HG03354 (cell line): ENCODE results near the gene EFCAB6.
"Not testable (repeated sequence)": the region's sequence is repeated elsewhere in the genome, so short reads cannot be mapped to it uniquely, and the experiment has no call there.

Experiments used
- ATAC-seq: cut with Tn5 transposase; IDR thresholded peaks from one replicate; pipeline ENCODE4 v1.9.1; 2021; ENCODE audit warnings: mild to moderate bottlenecking; ENCODE audit not compliant: unreplicated experiment, poor library complexity, severe bottlenecking

The EFCAB6 gene

GRCh38 chr22:43726322-43726721 lies 85.8 kb downstream of the EFCAB6 start:
- no peak for ATAC-seq

- ATAC-seq, result no peak
Observed at GRCh38 chr22:43723816-43724215, 88.3 kb downstream of the EFCAB6 start.

DNA sequence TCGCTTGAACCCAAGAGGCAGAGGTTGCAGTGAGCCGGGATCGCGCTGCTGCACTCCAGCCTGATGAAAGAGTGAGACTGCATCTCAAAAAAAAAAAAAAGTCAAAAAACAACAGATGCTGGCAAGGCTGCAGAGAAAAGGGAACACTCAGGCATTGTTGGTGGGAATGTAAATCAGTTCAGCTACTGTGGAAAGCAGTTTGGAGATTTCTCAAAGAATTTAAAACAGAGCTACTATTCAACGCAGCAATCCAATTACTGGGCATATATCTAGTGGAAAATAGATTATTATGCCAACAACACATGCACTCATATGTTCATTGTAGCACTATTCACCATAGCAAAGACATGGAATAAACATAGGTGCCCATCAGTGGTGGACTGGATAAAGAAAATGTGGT lies 89.7 kb downstream of the EFCAB6 start:
- ATAC-seq, result no peak

DNA sequence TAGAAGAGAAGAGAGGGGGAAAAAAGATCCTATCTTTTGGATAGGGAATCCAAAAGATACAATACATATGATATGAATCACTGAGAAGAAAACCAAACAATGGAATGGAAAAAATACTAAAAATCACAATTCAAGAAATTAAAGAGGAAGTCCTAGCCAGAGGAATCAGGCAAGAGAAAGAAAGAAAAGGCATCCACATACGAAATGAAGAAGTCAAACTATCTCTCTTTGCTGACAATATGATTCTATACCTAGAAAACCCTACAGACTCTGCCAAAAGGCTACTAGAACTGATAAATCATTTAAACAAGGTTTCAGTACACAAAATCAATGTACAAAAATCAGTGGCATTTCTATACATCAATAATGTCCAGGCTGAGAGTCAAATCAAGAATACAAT lies 91.4 kb downstream of the EFCAB6 start:
- ATAC-seq, result no peak

DNA sequence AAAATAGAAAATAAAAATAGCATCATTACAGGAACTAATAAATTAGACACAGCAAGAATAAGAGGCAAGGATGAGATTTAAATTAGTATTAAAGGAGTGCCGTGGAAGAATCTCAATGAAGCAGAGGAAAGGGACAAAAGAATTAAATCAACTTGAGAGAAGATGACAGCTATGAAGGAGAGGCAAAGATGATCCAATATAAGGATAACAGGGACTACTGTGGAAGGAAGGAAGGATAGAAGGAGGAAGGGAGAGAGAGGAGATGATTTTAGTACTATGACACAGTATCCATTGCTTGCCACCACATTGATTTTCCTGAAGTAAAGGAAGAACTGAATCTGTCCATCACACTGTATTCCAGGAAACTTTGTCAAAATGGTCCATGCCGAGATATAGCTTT lies 98.0 kb downstream of the EFCAB6 start:
- no peak for ATAC-seq

DNA sequence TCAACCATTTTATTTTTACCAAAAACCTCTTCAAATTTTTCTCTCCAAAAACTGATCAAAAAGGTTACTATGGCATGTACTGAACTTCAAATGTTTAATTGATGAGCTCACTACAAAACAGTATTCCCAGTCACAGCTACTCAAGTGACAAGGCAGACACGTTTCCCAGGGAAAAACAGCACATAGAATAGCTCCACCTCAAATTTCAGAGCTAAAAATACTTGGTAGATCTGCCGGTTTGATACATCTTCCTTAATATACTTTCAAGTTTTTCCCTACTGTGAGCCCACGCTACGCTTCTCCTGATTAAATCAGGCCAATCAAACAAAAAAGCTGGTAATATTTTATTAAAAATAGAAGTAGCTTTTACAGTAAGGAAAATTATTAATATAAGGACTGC lies 100.4 kb downstream of the EFCAB6 start:
- ATAC-seq, result no peak

DNA sequence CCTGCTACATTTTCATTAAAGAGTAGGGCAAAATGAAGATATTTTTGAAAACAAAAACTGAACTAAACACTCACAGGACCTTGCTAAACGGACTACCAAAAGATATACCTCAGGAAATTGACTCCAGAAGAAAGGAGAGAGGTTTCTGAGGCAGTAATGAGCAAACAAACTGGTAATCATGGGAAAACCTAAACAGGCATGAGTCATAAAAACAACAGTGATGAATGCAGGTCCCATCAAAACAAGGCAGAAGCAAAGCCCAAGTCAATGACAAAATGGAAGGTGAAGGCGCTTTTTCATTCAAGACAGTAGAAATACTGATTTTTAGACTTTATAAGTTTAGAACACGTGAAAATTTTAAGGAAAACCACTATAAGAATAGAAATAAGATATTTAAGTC lies 104.5 kb downstream of the EFCAB6 start:
- ATAC-seq, result no peak

DNA sequence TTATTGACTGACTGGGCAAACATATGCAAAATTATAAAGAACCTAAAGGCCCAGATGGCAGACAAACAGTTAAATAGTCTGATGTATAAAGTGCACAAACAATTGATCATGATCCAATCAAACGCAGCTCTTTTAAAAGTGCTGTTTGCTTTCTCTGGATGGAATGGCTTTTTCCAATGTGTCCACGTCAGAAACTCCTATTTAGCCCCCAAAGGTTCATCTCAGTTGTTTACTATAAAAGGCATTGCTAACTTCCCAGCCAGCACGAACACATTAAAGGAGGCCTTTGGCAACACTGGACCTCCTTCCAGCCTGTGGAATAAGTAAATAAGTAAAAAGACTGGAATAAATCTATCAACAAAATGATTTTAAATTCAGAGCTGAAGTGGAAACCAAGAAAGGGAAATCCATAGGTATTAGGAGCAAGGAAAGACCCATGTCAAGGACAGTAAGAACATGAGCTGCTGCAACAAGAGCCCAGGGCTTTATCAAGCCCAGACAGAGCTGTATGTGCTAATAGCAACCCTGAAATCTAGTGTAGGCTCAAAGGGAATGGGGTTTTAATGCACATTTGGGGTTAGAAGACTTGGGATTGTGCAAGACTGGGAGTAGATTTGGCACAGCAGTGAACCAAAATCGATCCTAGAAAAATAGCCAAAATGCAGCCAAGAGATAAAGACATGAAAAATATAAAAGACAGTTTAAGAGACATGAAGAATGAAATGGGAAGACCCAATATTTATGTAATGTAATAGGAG lies 105.4 kb downstream of the EFCAB6 start:
- no peak for ATAC-seq

- ATAC-seq, result no peak
Observed at GRCh38 chr22:43706151-43706550, 106.0 kb downstream of the EFCAB6 start.

GRCh38 chr22:43704051-43704450 lies 108.1 kb downstream of the EFCAB6 start:
- no peak for ATAC-seq

GRCh38 chr22:43698403-43698802 lies 113.7 kb downstream of the EFCAB6 start:
- ATAC-seq, result no peak

GRCh38 chr22:43697894-43698293 lies 114.2 kb downstream of the EFCAB6 start:
- ATAC-seq, result no peak

- ATAC-seq, result no peak
Observed at GRCh38 chr22:43693249-43693648, 118.9 kb downstream of the EFCAB6 start.

- no peak for ATAC-seq
Observed at GRCh38 chr22:43689356-43689755, 122.7 kb downstream of the EFCAB6 start.

DNA sequence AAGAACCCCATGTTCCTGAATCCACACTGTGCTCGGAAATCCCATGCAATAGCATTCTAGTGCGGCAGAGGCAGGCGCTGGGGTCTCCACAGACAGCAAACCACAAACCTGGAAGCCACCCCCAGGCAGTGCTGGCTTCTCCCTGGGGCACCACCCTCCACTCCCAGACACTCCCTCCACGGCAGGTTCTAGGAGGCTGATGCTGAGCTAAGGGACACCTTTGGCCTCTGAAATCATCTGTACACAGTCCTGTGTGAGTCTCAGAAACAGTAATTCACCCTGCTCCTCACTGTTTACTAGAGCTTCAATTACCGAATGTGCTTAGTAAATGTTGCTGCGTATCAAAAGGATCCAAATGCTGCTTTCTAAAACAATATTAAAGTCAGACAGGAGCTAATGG lies 129.3 kb downstream of the EFCAB6 start:
- no peak for ATAC-seq

- ATAC-seq, result no peak
Observed at GRCh38 chr22:43681731-43682360, 130.3 kb downstream of the EFCAB6 start.

GRCh38 chr22:43670513-43670912 lies 141.6 kb downstream of the EFCAB6 start:
- no peak for ATAC-seq

DNA sequence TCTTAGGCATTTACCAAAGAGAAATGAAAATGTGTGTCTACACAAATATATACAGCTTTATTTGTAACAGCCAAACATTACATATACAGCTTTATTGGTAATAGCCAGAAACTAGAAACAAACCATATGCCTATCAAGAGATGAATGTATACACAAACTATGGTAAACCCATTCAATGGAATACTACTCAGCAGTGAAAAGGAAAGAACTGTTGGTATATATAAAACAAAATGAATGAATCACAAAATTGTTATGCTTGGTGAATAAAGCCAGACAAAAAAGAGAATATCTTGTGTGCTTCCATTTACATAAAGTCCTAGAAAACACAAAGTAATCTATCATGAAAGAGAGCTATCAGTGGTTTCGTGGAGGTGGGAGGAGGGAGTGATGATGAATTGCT lies 142.9 kb downstream of the EFCAB6 start:
- ATAC-seq, result no peak

- no peak for ATAC-seq
Observed at GRCh38 chr22:43667656-43668055, 144.4 kb downstream of the EFCAB6 start.

GRCh38 chr22:43666457-43666856 lies 145.6 kb downstream of the EFCAB6 start:
- no peak for ATAC-seq

DNA sequence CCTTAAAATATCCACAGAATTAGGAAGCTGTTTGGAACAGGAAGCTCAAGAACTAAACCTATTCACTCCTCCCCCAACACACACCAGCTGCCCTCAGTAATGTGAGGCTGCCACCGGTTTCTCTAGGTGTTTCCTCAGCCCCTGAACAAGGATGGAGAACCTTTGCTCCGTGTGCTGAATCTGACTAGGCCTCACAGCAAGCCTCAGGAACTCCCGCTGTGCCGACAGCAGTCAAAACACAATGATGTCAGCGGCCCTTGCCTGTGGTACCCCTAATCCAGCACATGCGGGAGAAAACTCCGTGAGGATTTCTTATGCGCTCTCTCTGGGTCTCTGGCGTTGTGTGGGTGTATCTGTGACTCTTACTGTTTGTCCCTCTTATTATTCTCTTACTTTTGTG lies 153.3 kb downstream of the EFCAB6 start:
- ATAC-seq, result no peak

DNA sequence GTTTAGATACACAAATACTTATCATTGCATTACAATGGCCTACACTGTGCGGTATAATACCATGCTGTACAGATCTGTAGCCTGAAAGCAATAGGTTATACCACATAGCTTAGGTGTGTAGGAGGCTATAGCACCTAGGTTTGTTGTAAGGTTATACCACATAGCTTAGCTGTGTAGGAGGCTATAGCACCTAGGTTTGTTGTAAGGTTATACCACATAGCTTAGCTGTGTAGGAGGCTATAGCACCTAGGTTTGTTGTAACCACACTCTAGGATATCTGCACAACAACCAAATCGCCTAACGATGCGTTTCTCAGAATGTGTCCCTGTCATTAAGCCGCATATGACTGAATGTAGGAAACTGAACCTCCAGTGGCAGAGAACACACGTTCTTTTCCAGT lies 155.5 kb downstream of the EFCAB6 start:
- ATAC-seq, result not testable (repeated sequence)
